ENCODE data around the gene MEF2D.

Gene MEF2D

DNA sequence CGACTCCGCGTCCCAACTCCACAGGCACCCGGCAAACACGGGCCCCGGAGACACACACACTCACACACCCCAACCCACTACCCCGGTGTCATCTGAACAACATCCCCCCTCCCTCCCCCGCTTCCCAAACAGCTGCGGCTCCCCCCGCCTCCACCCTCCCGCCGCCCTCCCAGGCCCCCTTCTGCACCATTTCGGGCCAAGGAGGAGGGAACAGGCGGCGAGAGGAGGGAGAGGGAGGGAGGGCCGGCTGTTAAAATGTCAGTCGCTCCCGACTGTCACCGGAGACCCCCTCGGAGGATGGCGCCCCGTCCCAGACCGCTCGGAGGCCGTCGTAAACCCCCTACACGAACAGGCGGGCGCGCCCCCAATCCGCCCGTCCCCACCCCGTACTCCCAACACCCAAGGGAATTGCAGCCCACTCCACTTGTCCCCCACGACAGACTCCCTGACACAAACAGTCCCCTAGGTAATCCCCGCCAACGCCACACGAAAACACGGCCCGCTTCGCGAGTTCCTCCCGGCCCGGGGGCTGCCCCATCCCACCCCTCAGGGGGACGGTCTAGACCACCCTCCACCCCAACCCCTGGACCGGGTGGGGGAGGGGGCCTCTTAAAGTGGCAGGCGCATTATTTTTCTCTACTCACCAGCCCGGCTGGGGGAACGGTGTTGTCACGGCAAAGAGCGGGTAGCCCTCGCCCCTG, 583 bp downstream of the MEF2D start:
- peak; percentile 23 for DNase-seq (ENCODE audit: low spot score)

DNA sequence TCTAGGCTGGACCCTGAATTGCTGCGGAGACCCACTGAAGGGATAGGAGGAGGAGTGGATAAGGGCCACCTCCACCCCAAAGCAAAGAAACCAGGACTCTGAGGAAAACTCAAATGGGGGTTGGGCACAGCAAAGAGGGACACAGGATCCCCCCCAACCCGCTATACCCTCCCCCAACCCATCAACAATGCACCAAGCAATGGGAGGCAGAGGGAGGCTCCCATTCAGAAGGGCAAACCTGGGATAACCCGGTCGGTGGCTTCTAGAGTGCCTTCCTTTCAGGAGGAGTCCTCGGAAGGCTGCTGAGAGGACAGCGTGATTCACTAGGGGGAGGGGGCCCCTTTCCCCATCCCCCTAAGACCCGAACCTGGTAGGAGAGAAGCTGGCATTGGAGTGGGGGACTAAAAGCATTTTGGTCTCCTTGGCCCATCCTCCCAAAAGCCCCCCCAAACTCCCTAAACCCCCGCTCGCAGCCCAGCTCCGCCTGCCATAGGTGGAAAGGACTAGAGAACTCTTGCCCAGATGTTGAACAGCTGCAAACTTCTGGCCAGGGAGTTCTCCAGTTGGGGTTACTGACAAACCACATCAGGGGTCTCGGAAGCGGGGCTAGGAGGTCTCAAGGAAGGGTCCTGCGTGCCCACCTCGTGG, 1.3 kb downstream of the MEF2D start:
- DNase-seq (ENCODE audit: low spot score), result no peak

DNA sequence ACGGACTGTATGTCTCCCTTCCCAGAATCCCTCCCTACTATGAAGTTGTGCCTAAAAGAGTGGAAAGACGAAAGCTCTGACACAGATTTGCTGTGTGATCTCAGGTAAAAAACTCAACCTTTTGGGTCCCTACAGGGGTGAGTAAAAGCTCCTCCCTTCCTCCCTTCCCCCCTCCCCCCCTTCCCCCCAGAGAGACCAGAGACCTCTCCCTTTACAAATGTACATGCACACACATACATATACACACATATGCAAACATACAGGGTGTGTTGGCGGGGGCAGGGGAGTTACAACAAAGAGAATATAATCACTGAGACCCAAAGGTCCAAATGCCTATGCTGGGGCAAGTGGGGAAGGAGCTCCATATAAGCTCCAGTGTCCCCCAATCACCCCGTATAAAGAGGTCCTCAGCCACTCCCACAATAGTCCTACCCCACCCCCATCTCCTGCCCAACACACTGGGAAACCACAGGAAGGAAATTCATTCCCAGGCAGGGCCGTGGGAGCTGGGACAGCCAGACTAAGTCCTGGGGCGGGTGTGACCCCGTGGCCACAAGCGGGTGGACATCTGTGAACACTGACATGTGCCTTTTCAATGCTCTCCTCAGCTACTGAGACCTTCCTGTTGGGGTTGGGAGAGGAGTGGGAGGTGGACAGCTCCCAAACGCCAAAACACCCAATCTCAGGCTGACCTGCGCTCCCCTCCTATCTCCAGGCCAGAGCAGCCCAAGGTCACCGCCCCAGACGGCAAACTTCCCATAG, 2.0 kb downstream of the MEF2D start:
- DNase-seq (ENCODE audit: low spot score), result no peak

DNA sequence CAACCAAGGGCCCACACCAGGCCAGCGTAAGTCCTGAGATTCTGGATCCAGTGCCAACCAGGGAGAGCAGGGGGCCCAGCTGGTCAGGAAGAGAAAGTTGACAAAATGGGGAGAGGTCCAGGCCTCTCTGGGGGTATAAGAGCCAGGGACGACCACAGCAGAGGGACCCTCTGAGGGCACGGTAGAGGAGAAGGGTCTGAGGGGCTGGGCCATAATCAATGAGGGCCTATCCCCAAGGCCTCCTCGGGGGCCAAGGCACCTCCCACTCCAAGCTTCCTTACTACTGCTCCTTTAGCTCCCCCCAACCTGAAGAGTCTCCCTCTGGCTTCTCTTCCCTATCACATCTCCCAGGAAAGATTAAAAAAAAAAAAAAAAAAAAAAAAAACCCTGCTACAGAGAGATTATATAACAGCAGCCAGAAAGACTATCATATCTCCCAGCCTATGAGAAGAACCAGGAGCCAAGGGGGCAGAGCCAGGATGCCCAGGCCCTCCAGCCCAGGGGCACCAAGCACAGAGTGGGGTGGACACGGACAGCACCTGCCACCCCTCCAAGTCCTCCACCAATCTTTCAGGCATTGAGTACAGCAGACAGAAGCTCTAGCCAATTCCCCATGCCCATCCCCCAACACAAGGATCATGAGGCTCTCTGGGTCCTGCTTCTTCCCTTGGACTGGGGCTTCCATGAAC, 2.7 kb downstream of the MEF2D start:
- DNase-seq (ENCODE audit: low spot score), result no peak

DNA sequence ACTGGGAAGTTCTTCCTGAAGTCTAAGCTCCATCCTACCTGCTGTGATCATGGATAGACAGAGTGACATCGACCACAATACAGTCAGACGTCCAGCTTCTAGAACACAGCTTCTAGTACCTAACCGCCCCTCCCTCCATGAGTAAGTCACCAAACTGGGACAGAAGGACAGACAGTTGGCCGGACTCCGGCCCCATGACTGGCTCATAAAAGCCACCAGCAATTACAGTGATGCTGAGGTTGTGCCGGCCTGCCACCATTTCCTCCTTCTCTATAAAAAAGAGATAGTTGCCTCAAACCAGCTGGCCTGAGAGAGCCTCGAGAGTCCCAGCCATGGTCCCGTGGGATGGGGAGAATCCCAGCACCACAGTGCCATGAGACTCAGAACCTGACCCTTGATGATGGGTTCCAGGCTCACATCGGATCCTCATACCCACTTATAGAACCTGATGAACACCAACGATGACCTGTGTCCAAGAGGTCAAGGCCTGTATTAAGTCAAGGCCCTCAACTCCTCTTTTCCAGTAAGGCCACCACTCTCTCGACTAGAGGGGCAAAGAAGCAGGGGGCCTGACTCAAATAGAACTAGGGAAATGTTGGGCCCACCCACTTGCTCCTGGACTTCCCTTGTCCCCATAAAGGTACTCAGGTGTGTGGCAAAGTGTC, 3.4 kb downstream of the MEF2D start:
- no peak for DNase-seq (ENCODE audit: low spot score)

DNA sequence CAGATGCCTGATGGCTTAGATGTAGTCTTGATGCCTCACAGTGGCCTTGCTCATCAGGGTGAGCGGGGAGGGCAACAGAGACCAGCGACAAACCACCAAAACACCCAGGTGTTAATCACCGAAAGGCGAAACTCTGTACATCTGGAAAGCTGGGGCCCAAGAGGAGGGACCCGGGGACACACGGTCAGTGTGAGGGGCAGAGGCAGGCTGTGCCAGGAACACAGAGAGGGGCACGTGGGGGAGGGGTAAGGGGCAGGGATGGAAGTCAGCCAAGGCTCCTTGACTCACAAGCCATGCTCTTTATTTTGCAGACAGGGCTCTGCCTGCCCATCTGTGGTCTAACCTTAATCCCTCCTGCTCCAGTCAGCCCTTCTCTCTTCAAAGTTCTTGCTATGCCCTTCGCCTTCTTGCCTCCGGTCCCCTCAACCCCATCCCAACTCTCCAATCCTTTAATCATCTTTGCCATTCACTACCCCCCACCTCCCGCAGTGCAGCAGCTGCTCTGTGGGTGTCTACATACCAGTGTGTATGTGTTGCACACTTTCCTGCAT, 4.3 kb downstream of the MEF2D start:
- DNase-seq (ENCODE audit: low spot score), result no peak

DNA sequence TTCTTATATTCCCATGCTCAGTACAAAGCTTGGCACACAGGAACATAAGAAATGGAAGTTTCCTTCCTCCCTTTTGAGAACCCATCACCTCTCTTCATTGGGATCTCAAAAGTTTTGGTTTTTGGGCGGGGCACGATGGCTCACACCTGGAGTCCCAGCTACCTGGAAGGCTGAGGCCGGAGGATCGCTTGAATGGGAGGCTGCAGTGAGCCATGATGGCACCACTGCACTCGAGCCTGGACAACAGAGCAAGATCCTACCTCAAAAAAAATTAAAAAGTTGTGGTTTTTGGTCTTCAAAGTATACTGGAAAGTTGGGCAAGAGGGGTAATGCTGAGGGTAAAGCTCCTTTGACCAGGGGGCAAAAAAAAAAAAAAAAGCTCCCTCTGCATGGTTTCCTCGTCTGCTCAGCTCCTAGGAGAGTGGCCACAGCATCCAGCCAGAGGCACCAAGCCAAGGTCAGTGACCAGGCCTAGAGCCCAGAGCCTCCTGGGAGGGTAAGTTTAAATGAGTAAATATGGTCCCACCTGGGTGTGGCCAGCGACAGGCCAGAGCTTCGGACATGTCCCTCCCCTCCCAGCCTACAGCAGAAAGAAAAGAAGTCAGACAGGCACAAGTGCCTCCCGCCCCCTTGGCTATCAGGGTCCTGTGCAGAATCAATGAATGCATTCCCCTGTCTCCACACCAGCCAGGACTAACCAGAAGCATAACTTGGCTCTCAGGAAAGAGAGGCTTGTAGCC, 5.0 kb downstream of the MEF2D start:
- DNase-seq (ENCODE audit: low spot score), result no peak

DNA sequence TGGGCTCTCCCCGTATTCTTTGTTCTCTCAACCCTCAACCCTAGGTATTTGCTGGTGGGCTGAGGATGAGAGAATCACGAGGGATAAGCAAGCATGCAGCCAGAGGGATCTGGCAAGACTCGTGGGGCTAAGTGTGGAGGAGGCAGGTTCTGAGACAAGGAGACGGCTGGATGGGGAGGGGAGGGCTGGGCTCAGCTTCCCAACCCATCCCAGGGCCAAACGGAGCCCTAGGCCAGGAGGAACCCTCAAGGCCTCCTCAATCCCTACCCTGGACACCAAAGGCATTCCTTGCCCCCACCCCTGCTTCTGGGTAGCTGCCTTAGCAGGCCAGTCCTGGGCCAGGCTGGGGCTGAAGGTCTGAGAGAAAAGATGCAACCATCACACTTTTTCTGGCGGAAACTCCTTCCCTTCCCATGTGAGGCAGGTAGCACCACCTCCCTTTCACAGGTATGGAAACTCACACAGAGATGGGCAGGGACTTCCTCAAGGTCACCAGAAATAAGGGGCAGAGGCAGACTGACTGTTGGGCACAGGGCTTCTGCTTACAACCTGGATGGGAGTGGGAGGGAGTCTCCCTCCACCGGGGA, 6.2 kb downstream of the MEF2D start:
- no peak for DNase-seq (ENCODE audit: low spot score)

DNA sequence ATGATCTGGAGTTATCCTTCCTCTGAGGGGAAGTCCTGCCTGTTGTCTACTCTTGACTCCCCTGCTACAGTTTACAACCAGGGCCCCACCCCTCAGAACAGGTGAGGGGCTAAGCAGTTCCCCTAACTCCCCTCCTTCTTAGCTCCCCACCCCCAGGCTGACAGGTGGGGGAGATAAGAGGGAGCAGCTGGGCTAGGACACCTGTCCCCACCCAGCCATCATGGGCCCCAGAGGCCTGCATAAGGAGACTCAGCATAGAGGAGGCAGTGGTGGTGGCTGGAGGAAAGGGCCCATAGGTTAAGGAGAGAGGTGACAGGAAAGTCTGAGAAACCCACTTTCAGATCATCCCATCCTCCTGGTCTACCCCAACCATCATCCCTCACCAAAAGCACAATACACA, 6.8 kb downstream of the MEF2D start:
- no peak for DNase-seq (ENCODE audit: low spot score)

DNA sequence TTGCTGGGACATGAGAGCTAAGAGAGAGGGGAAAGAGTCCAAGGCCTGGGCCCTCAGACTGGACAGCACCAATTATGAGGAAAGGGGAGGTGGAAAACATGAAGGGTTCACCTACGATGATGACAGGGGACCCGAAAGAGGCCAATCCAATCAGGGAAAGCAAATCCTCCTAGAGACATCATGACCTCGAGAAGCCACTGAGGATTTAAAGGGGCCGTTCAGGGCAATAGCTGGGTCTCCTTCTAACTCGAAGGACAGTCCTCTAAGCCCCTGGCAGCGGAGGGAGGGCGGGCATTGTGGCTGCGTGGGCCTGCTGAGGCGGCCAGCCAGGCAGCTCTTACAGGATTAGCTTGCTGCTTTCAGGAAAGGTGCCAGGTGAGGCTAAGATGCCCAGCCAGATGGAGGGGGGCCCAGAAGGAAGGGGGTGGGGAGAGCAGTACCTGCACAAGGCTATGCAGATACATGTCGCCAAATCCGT, 7.4 kb downstream of the MEF2D start:
- DNase-seq (ENCODE audit: low spot score), result no peak

DNA sequence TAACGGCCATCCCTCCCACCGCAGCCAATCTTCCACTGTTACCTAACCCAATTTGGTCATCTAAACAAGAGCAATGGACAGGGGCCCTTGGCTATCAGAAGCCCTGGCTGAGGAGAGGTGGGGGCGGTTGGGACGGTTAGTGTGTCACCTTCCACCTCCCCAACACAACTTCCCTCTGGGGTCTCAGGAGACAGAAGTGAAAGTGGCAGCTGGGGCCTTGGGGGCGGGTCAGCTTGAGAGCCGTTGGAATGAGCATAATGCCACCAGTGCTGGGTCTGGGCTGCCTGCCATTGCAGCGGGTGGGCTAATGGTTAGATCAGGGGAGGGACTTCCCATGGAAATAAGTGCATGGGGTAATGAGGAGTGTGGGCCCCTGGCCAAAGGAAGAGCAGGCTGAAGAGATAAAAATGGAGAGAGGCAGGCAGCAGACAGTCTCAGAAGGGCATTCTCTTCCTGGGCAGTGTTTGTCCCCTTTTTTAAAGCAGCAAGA, 7.9 kb downstream of the MEF2D start:
- DNase-seq (ENCODE audit: low spot score), result no peak

DNA sequence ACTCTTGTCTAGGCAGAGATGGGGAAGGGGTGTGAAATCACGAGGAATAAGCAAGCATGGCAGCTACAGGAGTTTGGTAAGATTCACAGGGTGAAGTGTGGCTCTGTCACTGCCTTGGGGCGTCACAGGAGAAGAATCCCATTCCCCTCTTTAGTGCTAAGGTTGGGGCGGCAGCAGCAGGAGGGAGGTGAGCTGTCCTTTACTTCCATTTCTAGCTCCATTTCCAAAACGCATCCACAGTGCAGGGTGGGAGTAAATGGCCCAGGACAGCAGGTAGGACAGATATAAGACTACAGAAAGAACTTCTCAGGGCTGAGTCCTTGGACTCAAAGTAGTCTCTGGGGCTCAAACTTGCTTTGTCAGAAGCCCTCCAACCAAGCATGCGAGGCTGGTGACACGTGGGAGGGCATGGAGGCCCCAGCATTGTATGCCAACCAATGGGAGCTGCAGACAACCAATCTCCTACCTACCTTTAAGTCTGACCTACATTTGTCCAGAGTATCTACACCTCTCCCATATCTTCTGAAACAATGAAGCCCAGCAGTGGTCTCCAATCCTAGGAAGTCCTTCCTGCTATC, 8.5 kb downstream of the MEF2D start:
- DNase-seq (ENCODE audit: low spot score), result no peak

DNA sequence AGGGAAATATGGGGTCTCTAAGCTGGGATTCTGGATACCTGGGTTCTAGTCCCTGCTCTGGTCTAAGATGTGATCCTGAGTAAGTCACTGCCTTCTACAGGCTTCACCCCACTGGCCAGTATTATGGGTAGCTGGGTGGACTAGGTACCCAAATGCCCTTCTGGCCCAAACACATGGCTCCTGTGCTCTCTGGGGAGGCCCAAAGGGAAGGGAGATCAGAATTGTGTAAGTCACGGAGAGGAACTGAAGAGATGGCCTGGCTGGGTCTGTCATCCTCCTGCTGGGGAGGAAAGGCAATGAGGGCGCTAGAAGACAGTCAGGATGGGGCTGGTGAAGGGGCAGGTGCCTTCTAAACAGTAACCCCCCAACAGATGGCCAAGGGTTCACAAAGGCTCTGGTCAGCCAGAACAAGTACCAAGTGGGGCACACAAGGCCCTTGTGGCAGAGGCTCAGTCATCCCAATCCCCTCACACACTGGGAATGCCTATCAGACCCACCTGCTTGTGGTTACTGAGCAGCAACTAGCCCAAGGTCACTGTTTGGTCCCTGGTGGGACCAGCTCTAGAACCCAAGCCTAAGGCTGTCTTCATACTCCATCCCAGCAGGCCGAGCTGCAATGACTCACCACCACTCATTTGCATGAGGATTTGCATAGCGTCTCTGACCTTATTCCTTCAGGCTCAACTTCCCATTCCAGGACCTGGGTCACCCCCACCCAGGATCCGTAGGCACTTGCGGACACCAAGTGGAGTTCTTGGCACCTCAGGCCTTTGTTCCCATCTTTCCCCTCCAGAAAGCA, 9.2 kb downstream of the MEF2D start:
- DNase-seq (ENCODE audit: low spot score), result no peak

DNA sequence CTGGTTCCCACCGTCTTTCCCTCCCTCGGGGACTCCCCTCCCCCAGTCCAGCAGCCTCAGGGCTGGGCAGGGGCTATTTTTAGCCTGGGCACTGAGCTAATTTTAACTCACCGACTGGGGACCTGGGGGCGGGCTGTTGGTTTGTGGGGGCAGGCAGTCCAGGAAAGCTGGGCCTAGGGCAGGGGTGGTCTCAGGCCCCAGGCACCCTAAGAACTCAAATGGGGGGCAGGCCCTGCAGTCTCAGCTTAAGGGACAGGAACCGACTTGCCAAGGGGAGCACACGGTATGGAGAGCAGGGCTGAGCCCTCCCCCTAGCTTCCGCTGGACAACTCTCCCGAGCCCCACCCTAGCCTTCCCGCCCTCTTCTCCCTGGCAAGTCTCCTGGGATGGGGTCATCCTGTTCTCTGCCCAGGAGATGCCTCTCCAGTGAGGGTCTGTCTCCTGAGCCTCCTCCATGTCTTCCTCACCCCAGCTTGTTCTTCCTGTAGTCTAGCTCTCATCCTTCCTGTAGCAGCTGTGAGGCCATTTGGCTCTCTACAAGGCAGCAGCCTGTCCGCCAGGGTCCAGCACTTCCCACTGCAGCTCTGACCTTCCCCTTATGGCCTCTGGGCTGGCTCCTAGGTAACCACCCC, 10.1 kb downstream of the MEF2D start:
- DNase-seq (ENCODE audit: low spot score), result no peak

DNA sequence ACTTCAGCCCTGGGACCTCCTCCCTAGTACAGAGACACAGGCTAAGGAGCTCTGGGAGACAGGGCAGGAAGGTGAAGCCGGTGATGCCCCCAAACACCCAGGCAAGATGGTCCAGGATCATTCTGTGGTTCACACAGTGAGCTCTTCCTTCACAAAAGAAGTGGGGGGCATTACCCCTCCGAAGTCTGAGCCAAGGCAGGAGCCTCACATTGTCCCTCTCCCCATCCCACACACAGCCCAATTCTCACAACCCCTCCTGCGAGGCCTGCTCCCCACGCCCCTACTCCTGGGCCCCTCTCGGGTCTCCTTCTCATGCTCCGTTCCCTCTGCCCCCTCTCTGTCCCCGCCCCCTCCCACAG, 10.7 kb downstream of the MEF2D start:
- DNase-seq (ENCODE audit: low spot score), result no peak

DNA sequence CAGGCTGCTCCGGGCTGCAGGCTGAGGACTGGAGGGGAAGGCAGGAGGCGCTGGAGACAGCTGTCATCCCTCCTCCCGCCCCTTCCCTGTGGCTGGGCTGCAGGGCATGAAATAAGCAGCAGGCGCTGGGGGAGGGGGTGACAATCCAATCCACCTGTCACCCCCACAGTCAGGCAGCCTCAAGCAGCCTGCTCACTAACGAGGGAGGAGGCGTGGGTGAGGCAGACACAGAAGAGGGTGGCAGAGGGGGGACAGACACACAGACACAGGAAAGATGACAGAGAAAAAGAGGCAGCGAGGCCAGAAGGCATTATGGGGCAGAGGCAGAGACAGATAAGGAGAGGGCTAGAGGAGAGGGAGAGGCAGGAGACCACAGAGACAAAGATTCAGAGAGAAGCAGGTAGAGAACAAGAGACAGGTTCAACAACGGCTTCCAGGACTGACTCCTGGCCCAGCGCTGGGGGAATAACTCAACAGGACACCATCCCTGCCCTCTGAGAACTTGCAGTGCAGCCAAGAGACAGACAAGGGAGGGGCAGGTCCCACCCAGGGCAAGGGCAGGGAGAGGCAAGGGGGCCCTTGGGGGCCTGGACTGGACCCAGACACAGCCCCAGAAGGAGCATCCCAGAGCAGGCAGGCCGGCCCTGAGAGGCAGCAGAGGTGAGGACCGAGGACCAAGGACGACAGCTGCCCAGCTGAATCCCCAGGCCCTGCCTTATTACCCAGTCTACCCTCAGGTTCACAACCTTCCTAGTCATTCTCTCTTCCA, 11.2 kb downstream of the MEF2D start:
- no peak for DNase-seq (ENCODE audit: low spot score)

DNA sequence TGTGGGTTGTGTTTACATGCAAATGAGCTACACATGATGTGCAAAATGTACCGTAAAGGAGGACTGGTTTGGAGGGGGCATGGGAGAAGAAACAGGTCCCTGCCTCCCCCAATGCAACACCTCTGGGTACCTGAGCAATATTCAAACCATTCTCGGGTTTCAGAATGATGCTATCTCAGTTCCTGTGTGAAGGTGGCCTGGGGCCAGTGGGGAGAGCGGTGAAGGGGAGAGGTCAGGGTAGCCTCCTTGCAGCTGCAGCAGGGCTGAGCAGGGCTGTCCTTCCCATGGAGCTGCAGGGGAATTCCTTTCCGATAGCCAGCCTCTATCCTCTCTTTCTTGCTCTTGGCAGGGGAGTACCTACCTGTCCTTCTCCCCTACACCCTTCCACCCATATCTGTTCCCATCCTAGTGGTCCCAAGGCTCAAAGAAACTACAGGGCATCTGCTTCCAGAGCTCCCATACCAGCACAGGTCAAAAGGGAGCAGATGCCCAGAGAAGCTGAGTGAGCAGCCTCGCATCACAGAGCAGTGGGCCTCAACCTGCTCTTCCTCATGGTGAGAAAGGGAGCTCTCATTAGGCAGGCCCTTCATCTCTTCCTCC, 11.9 kb downstream of the MEF2D start:
- DNase-seq (ENCODE audit: low spot score), result no peak

DNA sequence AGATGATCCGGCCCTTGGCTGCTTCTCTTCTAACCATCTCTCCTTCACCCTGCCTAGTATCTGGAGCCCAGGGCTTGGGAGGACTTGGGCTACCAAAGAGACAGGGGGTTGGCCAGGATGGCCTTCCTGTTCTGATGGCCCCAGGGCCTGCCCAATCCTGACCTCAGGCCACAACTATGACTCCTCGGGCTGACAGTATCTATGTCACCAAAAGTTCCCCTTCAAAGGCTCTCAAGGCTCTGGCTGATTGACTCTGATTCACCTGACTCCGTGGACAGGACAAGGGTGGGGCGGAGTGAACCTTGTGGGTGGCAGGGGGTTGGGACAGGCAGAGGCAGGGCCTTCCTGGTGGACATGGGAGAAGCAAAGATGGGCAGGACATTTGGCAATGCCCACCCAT, 12.7 kb downstream of the MEF2D start:
- DNase-seq (ENCODE audit: low spot score), result no peak
